ENCODE data around the gene ATF7IP2. TPM values are rescaled to one million over a fixed set of nuclear protein-coding genes. Genes with fewer than 3 reads are reported as not detected.
A peak's percentile ranks its signal among the peaks of the same experiment; 100 is the strongest.
"Not testable (repeated sequence)": the region's sequence is repeated elsewhere in the genome, so short reads cannot be mapped to it uniquely, and the experiment has no call there.

Gene ATF7IP2
- total and polyA plus RNA-seq, 9 of the 15 experiments (the other 6 are each of a cell fraction or from before 2014, with no cell fraction given), result 131 to 515 (median 196) TPM

DNA sequence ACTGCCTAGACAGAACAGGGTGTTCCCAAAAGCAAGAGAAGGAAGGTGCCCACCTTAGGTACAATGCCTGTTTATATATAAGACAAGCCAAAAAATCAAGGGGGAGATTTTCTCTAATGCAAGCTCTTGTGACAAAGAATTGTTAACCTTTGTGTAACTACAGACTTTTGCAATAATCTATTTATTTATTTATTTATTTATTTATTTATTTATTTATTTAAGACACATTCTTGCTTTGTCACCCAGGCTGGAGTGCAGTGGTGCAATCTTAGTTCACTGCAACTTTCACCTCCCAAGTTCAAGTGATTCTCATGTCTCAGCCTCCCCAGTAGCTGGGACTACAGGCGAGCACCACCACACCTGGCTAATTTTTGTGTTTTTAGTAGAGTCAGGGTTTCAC, 41.2 kb upstream of the ATF7IP2 start:
- H3K36me3 ChIP-seq (ENCODE audit: control insufficient read depth, insufficient read depth, low read length); FAIRE-seq; DNase-seq (ENCODE audit: extremely low read depth in 1 of 4, low spot score in 3 of 4); CTCF ChIA-PET (ENCODE audit: low intra/inter-chr PET ratio); H3K9ac ChIP-seq (ENCODE audit: insufficient read depth in 1 of 2, low read depth in 2 of 2, low read length in 2 of 2); intact Hi-C loops (cut with micrococcal nuclease); H3K9me1 ChIP-seq (ENCODE audit: control insufficient read depth, insufficient read depth, low read length); H3K27ac ChIP-seq (ENCODE audit: extremely low read depth, low read depth, low read length); H3K27me3 ChIP-seq (ENCODE audit: control insufficient read depth in 2 of 2, insufficient read depth in 2 of 2, low read length in 2 of 2); H4K20me1 ChIP-seq (replicated peaks; ENCODE audit: control insufficient read depth, insufficient read depth, low read length); H3K4me3 ChIP-seq; BruUV-seq (replicated peaks); POLR2A ChIA-PET; in situ Hi-C loops (cut with MboI); H2AFZ ChIP-seq (ENCODE audit: low read depth, low read length); H3K4me2 ChIP-seq (ENCODE audit: insufficient read depth, low read length); ATAC-seq; H3K79me2 ChIP-seq (ENCODE audit: control insufficient read depth, insufficient read depth, low read length): not testable (repeated sequence)
- peaks cover 0 to 16% of the 10 kb centered on the region in 2 experiments; a peak in 3 of 5 replicates for H3K4me1 ChIP-seq (replicated peaks in 1 of 2; ENCODE audit: control insufficient read depth in 2 of 2, insufficient read depth in 2 of 2, low read length in 2 of 2)
- 100% methylated on average over 1 of the region's 1 CpG for WGBS (ENCODE audit: insufficient coverage, low coverage, missing lambda C conversion rate)
- TF ChIP-seq ZC3H11A (IDR thresholded peaks at IDR 0.05; ENCODE audit: low read depth, low read length), result peak; percentile 41; the same call in 1 of the 2 replicates
- peaks cover 47% of the 10 kb centered on the region for H3K9me3 ChIP-seq (replicated peaks; ENCODE audit: control insufficient read depth, insufficient read depth, low read depth, low read length)

DNA sequence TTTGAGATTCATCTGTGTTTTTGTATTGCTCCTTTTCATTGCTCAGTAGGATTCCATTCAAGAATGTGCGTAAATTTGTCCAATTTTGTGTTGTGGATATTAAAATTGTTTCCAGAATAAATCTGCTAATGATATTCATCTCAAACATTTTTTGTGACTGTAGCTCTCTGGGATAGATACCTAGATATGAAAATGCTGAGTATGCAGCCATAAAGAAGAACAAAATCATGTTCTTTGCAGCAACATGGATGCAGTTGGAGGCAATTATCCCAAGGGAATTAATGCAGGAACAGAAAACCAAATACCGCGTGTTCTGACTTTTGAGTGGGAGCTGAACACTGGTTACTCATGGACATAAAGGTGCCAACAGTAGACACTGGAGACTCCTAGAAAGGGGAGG, 40.2 kb upstream of the ATF7IP2 start:
- WGBS (ENCODE audit: insufficient coverage, low coverage, missing lambda C conversion rate), result 93% methylated on average over 3 of the region's 3 CpGs
- intact Hi-C loops (cut with micrococcal nuclease), result no loop called here
- TF ChIP-seq, protein P1, sequence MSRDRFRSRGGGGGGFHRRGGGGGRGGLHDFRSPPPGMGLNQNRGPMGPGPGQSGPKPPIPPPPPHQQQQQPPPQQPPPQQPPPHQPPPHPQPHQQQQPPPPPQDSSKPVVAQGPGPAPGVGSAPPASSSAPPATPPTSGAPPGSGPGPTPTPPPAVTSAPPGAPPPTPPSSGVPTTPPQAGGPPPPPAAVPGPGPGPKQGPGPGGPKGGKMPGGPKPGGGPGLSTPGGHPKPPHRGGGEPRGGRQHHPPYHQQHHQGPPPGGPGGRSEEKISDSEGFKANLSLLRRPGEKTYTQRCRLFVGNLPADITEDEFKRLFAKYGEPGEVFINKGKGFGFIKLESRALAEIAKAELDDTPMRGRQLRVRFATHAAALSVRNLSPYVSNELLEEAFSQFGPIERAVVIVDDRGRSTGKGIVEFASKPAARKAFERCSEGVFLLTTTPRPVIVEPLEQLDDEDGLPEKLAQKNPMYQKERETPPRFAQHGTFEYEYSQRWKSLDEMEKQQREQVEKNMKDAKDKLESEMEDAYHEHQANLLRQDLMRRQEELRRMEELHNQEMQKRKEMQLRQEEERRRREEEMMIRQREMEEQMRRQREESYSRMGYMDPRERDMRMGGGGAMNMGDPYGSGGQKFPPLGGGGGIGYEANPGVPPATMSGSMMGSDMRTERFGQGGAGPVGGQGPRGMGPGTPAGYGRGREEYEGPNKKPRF (IDR thresholded peaks at IDR 0.05; ENCODE audit: low read depth, low read length), result no peak
- peak; percentile 42 for TF ChIP-seq ZNF316 (IDR thresholded peaks at IDR 0.05)
- no peaks in the 10 kb centered on the region for H3K36me3 ChIP-seq (ENCODE audit: control insufficient read depth, insufficient read depth, low read length)
- H3K79me2 ChIP-seq (ENCODE audit: control insufficient read depth, insufficient read depth, low read length), result no peaks in the 10 kb centered on the region
- H3K4me1 ChIP-seq (replicated peaks in 1 of 2; ENCODE audit: control insufficient read depth in 2 of 2, insufficient read depth in 2 of 2, low read length in 2 of 2), result peaks cover 0 to 11% of the 10 kb centered on the region in 2 experiments; a peak in 2 of 5 replicates
- H3K27ac ChIP-seq (ENCODE audit: extremely low read depth, low read depth, low read length), result no peak overlapping the region
- in situ Hi-C loops (cut with MboI), result no loop called here
- DNase-seq (ENCODE audit: extremely low read depth in 1 of 4, low spot score in 3 of 4) (no peak), FAIRE-seq (no peak), ATAC-seq (no peak)
- ChIA-PET POLR2A (no interaction called here), CTCF (ENCODE audit: low intra/inter-chr PET ratio) (no interaction called here)
- H3K9ac ChIP-seq (ENCODE audit: insufficient read depth in 1 of 2, low read depth in 2 of 2, low read length in 2 of 2), result no peak overlapping the region
- no peak overlapping the region for H3K4me3 ChIP-seq
- no peak overlapping the region for H2AFZ ChIP-seq (ENCODE audit: low read depth, low read length)
- no peak overlapping the region for H3K4me2 ChIP-seq (ENCODE audit: insufficient read depth, low read length)
- H3K27me3 ChIP-seq (ENCODE audit: control insufficient read depth in 2 of 2, insufficient read depth in 2 of 2, low read length in 2 of 2), result no peaks in the 10 kb centered on the region
- H3K9me3 ChIP-seq (replicated peaks; ENCODE audit: control insufficient read depth, insufficient read depth, low read depth, low read length), result peaks cover 37% of the 10 kb centered on the region
- no peaks in the 10 kb centered on the region for H4K20me1 ChIP-seq (replicated peaks; ENCODE audit: control insufficient read depth, insufficient read depth, low read length)
- BruUV-seq (replicated peaks), result no TSS peak
- no peaks in the 10 kb centered on the region for H3K9me1 ChIP-seq (ENCODE audit: control insufficient read depth, insufficient read depth, low read length)
